ENCODE results near the gene EXOC6.
A peak's percentile ranks its signal among the peaks of the same experiment; 100 is the strongest.

The EXOC6 gene

DNA sequence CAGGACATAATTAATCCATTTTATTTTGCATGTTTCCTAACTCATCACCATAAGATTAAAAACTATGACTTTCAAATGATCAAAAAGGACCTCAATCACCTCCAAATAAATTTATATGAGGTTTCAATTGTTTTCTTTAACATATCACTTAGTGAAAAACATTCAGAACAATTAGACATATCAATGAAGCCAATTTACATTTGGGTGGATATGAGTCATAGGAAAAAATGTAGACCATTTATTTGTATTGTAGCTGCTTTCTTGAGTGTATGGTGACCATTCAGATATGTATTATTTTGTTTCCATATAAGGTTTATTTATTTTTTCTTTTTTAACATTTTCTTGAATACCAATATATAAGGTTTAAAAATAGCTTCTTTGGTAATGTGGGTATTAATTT, 13.3 kb upstream of the EXOC6 start:
- DNase-seq, result no peak

DNA sequence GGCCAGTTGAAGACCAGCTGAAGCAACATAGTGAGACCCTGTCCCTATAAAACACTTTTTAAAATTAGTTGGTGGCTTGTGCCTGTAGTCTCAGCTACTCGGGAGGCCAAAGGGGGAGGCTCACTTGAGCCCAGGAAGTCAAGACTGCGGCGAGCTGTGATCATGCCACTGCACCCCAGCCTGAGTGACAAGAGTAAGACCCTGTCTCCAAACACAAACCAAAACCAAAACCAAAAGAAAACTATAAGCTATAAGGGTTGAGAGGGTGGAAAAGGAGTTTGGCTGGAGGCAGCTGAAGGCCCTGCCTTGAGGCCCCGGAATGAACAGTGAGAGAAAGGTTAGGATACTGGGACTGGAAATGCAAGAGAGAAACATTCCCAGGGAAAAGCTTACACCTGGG, 10.9 kb upstream of the EXOC6 start:
- no peak for DNase-seq

DNA sequence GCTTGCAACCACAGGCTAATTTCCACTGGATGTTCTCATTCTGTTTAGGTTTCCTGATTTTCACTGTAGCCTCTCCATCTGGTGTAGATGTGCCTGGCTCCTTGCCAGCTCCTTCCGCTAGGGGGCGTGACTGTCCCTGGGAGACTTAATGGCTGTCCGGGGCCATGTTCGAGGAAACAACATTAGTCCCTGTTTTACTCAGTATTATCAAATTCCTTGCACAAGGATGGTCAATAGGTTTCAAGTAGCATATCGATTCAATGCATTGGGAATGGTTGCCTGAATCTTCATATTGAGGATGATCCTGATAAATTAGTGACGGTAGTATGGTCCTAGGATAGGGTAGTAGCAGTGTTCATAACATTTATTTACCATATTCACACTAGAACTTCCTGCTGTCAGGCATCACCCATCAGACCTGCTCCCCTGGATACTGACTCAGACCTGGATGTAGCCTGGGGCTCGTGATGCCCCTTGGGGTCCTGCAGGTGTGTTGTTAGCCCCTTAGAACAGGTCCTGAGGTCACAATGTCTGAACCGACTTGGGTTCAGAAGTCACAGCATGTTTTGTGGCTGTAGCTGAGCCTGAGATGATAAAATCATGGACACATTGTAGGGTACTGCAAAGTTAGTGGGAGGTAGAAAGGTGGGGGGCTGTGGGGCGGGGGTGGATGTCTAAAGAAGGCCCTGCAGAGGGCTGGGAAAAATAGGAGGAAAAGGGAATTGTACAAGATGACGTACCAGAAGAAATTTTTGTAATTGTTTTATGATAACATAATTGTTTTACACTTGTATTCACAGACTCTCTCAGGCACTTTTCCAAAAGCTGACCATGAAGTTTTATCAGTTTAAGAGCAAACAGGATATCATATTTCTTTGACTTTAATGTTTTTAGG, 8.9 kb upstream of the EXOC6 start:
- no peak for DNase-seq

DNA sequence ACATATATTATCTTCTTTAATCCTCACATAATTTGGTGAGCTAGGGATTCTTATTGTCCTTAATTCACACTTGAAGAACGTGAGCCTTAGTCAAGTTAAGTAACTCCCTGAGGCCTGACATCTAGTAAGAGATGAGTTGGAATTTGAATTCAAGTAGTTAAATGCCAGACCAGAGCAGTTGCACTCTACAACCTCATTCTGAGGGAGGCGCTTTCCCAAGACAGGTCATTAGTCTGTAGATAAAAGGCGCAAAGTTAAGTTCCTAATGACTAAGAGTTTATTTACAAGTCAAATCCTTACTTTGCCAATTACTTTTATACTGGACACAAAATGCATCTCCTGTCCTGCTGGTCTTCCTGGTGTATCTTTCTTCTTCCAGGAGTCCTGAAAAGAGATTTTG, 3.6 kb upstream of the EXOC6 start:
- DNase-seq, result no peak

DNA sequence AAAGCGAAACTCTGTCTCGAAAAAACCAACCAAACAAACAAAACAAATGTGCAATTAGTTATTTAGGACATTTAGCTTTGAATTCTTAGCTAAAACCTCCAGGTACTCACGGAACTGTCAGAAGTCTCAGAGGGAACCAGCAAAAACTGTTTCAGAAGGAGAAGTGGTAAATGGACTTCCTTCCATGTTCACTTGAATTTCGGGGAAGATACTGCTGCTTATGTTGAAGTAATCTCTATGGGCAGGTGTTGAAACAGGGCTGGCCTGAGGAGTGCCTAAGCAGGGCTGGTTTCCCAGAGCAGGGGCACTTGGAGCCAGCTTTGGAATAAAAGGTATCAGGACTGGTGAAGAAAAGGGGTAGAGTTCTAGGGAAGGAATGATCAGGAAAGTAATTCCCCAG, 2.4 kb upstream of the EXOC6 start:
- no peak for DNase-seq

DNA sequence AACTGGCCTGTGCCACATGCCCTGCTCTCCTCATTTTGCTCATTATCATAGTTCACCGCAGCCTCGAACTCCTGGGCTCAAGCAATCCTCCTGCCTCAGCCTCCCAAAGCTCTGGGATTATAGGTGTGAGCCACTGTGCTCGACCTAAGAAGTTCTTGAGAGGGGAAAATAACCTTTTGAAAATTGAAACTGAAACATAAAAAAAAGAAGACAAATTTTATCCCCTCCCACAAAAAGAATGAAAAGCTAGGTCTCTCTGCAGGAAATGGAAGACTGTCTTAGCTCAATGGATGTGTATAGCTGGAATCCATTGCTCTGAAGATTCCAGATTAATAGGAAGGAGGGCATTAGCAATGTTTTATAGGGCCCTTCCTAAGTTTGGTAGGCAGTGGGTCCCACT, 2.0 kb upstream of the EXOC6 start:
- DNase-seq, result no peak

DNA sequence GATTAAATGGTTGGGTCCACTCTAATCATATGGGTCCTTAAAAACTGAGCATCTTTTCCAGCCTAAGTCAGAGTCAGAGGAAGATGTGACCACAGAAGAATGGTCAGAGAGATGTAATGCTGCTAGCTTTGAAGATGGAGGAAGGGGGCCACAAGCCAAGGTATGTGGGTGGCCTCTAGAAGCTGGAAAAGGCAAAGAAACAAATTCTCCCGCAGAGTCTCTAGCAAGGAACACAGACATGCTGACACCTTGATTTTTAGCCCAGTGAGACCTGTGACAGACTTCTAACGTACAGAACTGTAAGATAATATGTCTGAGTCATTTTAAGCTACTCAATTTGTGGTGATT, 1.5 kb upstream of the EXOC6 start:
- no peak for DNase-seq

DNA sequence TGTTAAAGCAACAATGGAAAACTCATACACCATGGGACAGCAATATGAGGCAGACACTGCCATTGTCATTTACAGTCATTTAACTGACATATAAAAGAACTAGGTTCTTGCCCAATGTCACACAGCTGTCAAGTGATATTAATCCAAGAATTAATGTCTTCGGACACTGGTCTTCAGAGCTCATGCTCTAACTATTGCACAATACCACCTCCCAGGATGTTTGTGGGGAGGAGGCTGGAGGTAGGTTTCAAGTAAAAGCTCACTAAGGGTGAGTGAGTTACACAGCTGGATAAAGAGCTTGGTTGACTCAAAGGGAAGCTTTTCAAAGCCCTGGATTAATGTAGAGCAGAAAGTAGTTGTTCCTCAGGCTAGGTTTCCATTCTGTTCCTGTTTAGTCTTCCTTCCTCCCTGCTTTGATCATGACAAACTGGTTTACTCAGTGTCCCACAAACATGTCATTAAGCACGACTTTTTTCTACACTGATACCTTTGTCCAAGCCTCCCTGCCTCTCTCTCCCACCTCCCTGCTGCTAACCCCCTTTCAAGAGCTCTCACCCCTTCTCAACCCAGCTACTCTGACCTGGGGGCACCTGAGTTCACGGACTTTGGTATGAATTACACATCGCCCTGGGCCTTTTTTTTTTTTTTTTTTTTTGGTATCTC, 987 bp upstream of the EXOC6 start:
- DNase-seq, result no peak

DNA sequence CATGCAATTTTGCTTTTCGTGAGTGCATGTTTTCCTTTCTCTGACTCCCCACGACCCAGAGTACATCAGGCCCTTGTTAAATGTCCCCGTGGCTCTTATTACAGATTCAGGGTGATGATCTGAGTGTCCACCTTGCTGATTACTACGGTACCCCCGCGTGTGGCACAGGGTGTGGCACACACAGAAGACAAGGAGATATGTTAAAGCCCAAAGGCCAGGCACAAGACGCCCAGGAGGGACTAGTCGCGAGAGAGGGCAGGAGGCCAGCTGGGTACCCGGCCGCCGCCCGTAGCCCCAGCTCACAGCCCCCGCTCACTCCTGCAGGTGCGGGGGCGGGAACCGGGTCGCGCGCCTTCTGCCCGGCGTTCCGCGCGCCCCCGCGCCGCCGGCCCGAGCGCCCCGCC, 281 bp upstream of the EXOC6 start:
- no peak for DNase-seq

DNA sequence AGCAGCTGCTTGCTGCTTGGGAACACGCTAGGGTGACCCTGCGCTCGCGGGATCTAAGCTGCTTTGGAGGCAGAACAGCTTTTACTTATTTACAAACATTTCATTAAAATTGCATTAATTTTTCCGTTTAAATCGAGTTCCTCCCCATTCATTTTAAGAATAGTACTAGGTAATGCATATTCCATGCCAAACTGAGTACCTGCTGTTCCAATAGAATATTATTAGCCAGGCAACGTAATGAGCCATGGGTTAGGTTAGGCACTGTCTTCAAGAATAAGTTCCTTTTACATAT, 860 bp downstream of the EXOC6 start:
- DNase-seq, result no peak

DNA sequence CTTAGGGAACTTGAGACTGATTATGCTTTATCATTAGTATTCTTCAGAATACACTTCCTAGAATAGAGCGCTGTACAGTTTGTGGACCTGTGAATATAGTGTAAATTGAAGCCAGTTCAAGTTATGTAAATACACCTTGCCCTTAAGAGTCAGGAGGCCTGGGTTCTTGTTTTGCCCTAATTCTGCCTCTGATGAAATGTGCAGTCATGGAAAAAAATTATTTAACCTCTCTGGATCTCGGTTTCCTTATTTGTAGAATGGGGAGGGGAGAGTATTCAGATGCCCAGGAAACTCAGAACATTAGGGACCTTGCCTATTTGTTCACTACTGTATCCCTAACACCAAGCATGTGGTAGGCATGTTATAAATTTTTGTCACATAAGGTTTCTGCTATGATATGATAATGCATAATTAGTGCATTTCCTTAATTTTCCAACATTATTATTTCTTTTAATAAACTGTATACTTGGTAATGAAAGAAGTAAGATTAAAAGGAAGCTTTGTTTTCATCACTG, 1.3 kb downstream of the EXOC6 start:
- DNase-seq, result no peak

DNA sequence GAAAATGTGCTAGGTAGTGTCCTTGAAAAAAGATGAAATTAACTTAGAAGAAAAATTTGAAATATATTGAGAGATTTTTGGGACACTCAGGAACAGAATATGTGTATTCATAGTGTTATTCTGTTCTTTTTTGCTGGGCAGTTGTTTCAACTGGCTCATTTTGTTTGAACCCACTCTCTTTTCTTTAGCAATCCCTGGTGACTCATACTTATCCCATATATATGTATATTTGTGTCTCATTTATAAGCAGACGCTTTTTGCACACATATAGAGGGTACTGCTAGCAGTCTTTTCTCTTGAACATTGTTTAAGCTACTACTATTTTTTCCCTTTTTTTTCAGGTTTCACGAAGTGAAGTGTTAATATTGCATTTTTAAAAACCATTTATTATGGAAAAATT, 1.9 kb downstream of the EXOC6 start:
- no peak for DNase-seq

DNA sequence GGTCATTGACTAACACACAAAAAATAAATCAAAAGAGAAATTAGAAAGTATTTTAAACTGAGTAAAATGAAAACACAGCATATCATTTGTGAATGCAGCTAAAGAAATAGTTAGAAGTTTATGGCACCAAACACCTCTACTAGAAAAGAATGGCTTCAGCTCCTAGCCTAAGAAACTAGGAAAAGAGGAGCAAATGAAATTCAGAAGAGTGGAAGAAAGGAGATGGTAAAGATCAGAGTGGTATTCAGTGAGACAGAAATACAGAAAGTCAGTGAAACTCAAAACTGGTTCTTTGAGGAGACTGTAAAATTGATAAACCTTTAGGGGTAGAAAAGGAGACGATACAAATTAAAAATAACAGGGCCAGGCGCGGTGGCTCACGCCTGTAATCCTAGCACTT, 2.7 kb downstream of the EXOC6 start:
- no peak for DNase-seq

DNA sequence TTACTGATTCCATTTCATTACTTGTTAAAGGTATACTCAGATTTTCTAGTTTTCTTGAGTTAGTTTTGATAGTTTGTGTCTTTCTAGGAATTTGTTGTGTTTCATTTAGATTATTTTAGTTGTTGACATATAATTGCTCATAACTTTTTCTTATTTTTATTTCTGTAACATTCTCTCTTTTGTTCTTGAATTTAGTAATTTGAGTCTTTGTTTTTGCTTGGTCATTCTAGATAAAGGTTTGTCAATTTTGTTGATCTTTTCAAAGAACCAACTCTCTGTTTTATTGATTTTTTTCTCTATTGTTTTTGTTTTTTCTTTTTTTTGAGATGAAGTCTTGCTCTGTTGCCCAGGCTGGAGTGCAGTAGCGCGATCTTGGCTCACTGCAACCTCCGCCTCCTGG, 7.2 kb downstream of the EXOC6 start:
- DNase-seq, result no peak

DNA sequence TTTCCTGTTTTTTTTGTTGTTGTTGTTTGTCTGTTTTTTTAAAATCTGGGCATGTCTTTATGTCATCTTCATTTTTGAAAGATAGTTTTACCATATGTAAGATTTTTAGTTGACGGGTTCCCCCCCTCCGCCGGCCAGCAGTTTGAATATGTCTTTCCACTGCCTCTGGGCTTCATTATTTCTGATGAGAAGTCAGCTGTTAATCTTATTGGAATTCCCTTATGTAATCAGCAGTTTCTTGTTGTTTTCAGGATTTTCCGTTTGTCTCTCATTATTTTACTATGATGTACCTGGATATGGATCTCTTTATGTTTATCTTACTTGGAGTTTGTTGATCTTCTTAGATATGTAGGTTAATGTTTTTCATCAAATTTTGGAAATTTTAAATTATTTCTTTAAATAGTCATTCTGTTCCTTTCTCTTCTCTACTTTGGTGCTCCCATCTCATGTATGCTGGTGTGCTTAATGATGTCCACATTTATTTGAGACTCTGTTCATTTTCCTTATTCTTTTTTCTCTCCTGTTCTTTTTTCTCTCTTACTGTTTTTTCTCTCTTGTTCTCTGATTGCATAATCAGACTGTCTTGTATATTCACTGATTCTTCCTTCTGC, 9.7 kb downstream of the EXOC6 start:
- no peak for DNase-seq

DNA sequence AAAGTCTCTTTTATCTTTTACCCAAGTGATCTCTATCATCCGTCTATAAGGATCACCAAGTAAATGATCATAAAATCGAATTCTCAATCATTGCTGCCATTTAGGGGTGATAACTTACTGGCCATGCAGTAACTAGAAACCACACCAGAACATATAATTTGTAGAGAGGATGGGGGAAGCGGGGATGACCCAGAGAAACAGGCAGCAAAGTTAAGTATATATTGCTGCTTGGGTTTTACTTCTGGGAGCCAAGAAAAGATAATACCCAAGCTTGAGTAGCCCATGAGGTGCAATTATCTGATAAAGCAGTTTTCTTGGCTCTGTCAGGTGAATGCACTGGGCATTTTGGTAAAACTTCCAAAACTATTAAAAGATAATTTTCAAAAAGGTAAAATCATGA, 18.9 kb downstream of the EXOC6 start:
- no peak for DNase-seq

DNA sequence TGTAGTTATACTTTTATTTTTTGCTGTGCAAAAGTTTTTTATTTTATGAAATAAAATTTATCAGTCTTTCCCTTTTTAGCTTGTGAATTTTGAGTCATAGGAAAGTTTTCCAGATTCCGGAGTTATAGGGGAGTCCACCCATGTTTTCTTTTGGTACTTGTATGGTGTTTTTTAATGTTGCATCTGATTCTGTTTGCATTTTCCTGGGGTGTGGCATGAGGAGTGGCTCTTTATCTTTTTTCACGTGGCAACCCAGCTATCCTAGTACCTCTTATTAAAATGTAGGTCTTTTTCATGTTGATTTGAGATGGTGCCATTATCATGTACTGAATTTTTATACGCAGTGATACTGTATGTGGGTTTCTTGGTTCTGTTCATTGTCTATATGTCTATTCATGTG, 19.7 kb downstream of the EXOC6 start:
- DNase-seq, result no peak

DNA sequence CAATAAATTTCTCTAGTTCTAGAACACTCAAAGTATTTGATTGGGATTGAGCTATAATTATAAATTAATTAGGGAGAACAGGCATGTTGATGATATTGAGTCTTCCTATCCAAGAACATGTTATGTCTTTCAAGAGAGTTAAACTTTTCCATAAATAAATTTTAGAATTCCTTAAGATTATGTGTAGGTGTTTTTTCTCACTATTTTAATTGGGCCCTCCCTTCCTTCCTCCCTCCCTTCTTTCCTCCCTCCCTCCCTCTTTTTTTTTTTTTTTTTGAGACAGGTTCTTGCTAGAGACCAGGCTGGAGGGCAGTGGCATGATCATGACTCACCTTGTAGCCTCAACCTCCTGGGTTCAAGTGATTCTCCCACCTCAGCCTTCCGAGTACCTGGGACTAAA, 20.2 kb downstream of the EXOC6 start:
- no peak for DNase-seq

DNA sequence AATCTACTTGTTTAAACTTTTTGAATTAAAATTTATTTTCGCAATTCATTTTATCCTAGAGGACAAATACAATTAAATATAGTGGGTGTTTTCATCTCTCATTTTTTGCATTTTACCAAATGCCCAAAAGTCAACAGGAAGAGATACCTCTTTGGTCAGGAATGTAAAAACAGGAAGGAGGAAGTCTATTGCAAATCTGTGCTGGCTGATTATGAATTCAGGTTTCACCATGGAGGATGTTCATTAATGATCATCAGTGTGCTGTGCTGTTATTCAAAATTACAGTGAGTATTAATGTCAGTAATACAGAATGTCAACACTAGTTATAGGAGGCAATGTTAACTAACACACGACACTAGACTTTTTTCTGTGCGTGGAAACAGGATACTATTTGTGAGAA, 24.7 kb downstream of the EXOC6 start:
- DNase-seq, result no peak

DNA sequence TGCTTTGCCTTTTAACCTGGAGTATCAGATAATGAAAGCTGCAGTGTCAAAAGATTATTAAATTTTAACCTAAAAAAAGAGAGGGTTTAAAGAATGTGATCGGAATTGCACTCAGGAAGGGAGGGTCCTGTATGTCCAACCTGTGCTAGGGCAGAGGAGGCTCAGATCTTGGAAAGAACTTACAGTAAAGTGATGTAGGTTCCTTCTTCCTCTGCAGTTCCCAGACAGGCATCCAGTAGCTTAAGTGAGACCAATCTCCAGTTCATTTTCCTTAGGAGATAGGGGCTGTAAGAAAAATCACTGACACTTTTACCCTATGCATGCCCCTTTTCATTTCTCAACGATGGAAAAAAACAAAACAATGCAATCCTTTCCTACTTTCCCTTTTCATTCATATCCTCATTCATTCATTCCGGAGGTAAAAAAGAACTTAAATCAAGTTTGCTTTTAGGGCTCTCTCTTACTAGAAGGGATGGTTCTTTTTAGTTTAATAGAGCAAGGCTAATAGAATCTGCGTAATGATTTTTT, 28.3 kb downstream of the EXOC6 start:
- DNase-seq, result no peak

DNA sequence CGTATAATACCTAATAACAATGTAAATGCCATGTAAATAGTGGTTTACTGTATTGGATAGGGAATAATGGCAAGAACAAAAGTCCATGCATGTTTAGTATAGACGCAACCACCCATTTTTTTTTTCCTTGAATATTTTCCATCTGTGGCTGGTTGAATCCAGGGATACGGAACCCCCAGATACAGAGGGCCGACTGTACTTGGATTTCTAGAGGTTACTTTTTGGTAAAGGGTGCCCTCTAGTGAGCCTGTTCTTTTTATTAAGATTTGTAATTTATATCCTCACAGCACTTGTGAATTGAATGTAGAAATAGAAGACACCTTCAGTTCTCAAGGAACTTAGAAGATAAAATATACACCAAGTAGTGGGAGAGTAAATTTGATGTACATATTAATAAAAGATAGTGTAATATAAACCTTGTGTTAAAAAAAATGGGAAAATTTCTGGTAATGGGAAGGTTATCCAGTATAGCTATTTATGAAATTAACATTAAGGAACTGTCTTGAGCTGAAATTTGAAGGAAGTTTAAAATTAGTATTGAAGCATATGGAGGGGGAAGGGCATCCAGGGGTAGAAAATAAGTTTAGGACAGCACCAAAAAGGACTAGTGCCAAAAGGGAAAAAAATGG, 32.0 kb downstream of the EXOC6 start:
- peak in 1 of 2 experiments; percentile 44 for DNase-seq

DNA sequence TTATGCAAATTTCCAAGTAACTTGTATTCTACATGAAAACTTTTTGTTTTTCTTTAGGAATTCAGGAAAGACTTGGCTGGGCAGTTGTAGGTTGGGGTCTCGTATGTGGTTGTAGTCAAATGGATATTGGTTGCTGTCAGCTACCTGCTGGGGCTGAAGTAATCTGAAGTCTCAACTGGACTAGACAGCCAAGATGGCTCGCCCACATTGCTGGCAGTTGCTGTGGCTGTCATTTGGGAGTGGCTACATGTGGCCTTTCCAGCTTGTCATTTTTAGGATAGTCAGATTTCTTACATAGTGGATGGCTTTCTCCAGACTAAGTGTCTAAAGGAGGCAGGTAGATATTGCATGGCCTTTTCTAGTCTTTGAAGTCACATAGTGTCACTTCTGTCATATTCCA, 32.6 kb downstream of the EXOC6 start:
- no peak for DNase-seq

DNA sequence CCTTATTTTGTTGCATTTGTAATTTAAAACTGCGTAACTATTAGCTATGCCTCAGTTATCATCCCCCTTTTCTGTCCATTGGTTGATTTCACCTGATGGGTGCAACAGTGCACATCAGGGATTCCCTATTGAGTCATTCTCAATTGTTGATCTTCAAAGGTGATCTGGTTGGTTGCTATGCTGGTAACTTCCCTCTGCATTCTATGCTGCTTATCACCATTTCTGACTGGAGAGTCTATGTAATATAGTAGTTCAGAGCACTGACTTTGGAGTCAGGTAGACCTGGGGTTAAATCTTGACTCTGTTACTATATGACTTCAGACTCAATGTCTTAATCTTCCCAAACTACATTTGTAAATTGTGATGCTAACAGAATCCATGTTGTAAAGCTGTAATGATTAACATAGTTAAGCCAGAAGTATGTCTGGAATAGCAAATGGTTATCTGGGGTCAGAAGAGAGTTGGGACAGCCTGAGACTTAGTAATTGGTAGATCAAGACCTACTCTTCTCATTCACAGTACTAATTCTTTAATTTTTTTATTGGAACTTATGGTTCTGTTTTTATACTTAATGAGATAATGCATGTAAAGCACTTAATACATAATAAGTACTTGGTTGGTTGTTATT, 38.1 kb downstream of the EXOC6 start:
- no peak for DNase-seq

All from cerebellar nuclear complex (tissue), 1 donor.